Cardiac fibroblast (primary cell): Measurements from ENCODE around the gene TNNT1.

Experiments used
- DNase-seq, 2 donors: peaks; one replicate each; pipeline versions ENCODE4 v3.0.0 to v3.0.0-alpha.2; 2010; ENCODE audit warnings: low read depth in 2 of 2
- H3K4me3 ChIP-seq, 2 donors: replicated peaks in 1 of 2; 1 replicate in 1 of 2; 2 replicates in 1 of 2; pipeline ENCODE4 v1.5.1; 2011; ENCODE audit warnings: low read depth in 2 of 2, low read length in 2 of 2, mild to moderate bottlenecking in 2 of 2, moderate library complexity in 1 of 2
- TF ChIP-seq, protein P1 (sequence below): IDR thresholded peaks from one replicate; pipeline ENCODE4 v1.5.1; 2011; ENCODE audit warnings: low read depth, mild to moderate bottlenecking, low read length, inconsistent platforms

Gene TNNT1

DNA sequence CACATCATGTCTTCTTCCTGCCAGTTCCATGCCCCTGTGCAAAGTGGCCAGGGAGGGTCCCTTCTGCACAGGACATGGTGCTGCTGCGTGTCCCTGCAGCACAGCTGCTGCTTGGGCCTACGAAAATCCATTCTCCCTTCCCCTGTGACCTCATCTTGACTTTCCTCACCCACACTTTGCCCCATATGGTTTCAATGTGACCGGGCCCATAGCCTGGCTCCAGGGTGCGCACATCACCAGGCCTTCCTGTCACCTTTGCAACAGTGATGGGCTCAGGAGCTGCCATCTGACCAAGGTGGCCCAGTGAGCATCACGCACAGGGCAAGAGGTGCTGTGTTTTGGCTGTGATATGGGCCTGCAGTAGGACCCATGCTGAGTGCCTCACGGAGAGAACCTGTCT lies 42.4 kb downstream of the TNNT1 start:
- TF ChIP-seq, protein P1, sequence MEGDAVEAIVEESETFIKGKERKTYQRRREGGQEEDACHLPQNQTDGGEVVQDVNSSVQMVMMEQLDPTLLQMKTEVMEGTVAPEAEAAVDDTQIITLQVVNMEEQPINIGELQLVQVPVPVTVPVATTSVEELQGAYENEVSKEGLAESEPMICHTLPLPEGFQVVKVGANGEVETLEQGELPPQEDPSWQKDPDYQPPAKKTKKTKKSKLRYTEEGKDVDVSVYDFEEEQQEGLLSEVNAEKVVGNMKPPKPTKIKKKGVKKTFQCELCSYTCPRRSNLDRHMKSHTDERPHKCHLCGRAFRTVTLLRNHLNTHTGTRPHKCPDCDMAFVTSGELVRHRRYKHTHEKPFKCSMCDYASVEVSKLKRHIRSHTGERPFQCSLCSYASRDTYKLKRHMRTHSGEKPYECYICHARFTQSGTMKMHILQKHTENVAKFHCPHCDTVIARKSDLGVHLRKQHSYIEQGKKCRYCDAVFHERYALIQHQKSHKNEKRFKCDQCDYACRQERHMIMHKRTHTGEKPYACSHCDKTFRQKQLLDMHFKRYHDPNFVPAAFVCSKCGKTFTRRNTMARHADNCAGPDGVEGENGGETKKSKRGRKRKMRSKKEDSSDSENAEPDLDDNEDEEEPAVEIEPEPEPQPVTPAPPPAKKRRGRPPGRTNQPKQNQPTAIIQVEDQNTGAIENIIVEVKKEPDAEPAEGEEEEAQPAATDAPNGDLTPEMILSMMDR = no peak
- no peak overlapping the region for H3K4me3 ChIP-seq
- no peak for DNase-seq

DNA sequence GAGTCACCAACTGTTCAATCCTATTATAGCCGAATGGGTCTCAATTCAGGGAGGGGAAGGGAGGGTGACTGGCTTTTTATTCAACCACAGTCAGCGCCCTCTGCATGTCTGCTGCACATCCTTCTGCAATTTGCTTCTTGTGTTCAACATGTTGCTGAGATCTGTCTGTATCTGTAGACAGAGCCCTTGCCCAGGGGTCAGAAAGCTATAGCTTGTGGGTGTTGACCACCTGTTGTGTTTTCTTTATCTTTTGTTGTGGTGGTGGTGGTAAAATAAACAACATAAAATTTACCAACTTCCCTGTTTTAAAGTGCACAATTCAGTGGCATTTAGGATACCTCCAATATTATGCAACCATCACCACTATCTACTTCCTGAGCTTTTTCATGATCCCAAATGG lies 43.8 kb downstream of the TNNT1 start:
- DNase-seq = no peak

DNA sequence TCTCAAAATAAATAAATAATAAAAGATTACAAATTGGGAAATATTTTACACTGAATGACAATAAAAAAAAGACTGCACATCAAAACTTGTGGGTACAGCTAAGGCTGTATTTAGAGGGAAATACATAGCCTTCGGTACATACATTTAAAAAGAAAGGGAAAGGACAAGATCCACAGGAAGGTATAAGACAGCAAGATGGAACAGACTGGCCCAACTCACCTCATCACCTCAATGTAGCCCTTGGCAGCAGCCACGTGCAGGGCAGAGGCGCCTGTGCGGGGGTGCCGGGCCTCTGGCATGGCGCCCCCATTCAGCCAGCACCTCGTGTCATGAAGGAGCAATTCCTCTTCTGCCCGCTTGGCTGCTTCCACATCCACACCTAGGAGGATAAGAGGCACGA lies 45.8 kb downstream of the TNNT1 start:
- no peak for DNase-seq
- TF ChIP-seq, protein P1 = no peak
- H3K4me3 ChIP-seq = no peak overlapping the region

More for the DNA sequence above, 43.8 kb downstream of the TNNT1 start:
- H3K4me3 ChIP-seq = no peak overlapping the region
- TF ChIP-seq, protein P1 = no peak

DNA sequence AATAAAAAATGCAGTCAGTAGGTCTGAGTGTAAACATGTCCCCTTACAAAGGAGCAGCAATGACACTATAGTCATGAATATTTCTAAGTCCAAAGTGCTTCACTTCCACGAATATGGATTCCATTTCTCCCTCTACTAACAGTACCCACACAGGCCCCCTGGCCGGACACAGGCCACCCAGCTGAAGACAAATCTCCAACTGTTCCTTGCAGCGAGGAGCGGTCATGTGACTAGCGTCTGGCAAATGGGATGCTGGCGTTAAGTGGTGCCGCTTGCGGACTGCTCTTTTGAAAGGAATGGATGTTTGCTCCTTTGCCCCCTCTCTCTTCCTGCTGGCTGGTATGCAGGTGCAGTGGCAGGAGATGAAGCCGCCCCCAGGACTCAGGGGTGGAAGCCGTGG lies 47.7 kb downstream of the TNNT1 start:
- no peak overlapping the region for H3K4me3 ChIP-seq
- no peak for DNase-seq
- TF ChIP-seq, protein P1 = no peak

DNA sequence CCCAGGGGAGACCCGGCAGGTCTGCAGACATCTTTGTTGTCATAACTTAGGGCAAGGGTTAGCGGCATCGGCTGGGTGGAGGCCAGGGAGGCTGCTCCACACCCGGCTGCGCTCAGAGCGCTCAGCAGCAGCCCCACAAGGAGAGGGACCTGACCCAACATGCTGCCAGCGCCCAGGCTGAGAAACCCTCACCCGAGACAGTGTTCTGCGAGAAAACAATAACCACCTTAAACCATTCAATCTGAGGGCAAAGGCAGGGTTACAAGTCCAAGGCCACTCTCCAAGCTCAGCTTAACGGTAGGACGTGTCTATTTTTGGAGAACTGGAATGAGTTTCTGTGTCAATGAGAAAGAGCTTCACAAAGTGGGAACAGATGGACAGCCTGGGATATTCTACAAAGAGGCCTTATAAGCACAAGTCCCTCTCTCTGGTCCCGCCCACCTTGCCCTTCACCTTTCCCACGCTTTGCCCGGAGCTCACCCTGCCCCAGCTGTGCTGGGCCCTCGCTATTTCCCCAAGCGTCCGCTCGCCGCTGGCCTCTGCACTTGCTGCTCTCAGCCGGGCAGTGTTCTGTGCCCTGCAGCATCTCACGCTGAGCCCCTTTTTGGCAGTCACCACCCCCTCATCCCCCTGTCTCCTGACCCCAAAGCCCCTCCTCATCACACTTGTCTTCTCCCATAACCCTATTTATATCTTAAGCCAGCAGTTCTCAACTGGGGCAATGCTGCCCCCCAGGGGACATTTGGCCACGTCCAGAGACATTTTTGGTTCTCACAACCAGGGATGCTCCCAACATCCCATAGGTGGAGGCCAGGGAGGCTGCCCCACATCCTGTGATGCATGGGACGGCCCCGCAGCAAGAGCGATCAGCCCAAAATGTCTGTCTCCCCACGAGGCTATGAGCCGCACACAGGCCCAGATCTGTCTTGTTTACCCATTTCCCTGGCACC lies 49.2 kb downstream of the TNNT1 start:
- peak in 1 of 2 donors; percentile 22 for DNase-seq
- TF ChIP-seq, protein P1 = no peak
- H3K4me3 ChIP-seq = no peak overlapping the region

DNA sequence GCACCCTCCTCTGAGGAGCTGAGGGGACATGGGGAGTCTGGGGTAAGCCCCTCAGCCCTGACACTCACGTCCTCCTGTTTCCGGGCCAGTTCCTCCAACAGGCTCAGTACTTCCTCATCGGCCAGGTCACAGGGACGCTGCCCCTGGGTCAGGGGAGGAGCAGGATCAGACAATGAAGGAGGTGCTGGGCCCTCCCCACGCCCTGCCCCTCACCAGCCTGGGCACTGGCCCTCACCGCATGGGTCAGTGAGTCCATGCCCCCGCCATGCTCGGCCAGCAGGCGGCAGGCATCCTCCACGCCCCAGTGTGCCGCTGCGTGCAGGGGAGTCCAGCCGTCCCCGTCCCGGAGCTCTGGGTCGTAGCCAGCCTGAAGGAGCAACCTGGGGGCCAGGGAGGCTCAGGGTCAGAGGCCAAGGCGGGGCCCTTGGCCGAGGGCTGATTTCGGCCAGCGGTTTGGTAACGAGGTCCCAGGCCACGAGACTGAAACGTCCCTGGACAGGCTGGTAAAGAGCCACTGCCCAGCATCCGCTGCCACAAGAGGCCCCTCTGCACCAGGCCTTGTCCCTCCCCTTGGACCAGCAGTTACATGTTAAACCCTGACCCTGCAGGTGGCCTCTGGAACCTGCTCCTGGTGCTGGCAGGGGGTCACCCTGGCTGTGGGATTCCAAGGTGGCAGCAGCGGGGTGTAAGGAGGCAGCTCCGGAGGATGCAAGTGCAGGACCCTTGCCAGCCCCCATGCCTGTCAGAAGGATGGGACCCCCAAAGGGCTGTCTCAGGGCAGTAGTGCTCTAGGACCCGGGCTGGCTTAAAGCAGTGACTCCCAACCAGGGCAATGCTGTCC lies 50.1 kb downstream of the TNNT1 start:
- no peak overlapping the region for H3K4me3 ChIP-seq
- TF ChIP-seq, protein P1 = peak; percentile 9
- DNase-seq = no peak
